ENCODE data around the gene PPP1R18. TPM values are rescaled to one million over a fixed set of nuclear protein-coding genes. Genes with fewer than 3 reads are reported as not detected.
"Not testable (repeated sequence)": the region's sequence is repeated elsewhere in the genome, so short reads cannot be mapped to it uniquely, and the experiment has no call there.

Gene PPP1R18
- total RNA-seq, 1 donor from 2014 or later, result 20.9 TPM

GRCh38 chr6:30666300-30666699 lies 20.1 kb downstream of the PPP1R18 start:
- not testable (repeated sequence) for DNase-seq (ENCODE audit: low spot score)

GRCh38 chr6:30664994-30665767 lies 21.3 kb downstream of the PPP1R18 start:
- DNase-seq (ENCODE audit: low spot score), result no peak

GRCh38 chr6:30657922-30658321 lies 28.5 kb downstream of the PPP1R18 start:
- not testable (repeated sequence) for DNase-seq (ENCODE audit: low spot score)

GRCh38 chr6:30657454-30657853 lies 29.0 kb downstream of the PPP1R18 start:
- no peak for DNase-seq (ENCODE audit: low spot score)

- no peak for DNase-seq (ENCODE audit: low spot score)
Measured at GRCh38 chr6:30656513-30656912, 29.9 kb downstream of the PPP1R18 start.

GRCh38 chr6:30655743-30656094 lies 30.7 kb downstream of the PPP1R18 start:
- no peak for DNase-seq (ENCODE audit: low spot score)

- DNase-seq (ENCODE audit: low spot score), result no peak
Measured at GRCh38 chr6:30654798-30655742, 31.4 kb downstream of the PPP1R18 start.

- no peak for DNase-seq (ENCODE audit: low spot score)
Measured at GRCh38 chr6:30651143-30651542, 35.3 kb downstream of the PPP1R18 start.

- peak; percentile 67 for DNase-seq (ENCODE audit: low spot score)
Measured at GRCh38 chr6:30647242-30648116, 39.0 kb downstream of the PPP1R18 start.

- peak; percentile 97 for DNase-seq (ENCODE audit: low spot score)
Measured at GRCh38 chr6:30646450-30647241, 39.8 kb downstream of the PPP1R18 start, which contains the start of gene C6orf136. C6orf136 (plus strand) TSS chr6:30647133; CDS start chr6:30647232, 99 bp downstream.

GRCh38 chr6:30645989-30646388 lies 40.5 kb downstream of the PPP1R18 start:
- no peak for DNase-seq (ENCODE audit: low spot score)

- no peak for DNase-seq (ENCODE audit: low spot score)
Measured at GRCh38 chr6:30644769-30645168, 41.7 kb downstream of the PPP1R18 start.

GRCh38 chr6:30643656-30644055 lies 42.8 kb downstream of the PPP1R18 start:
- no peak for DNase-seq (ENCODE audit: low spot score)

GRCh38 chr6:30641048-30641447 lies 45.4 kb downstream of the PPP1R18 start:
- DNase-seq (ENCODE audit: low spot score), result no peak

GRCh38 chr6:30640481-30640880 lies 46.0 kb downstream of the PPP1R18 start:
- DNase-seq (ENCODE audit: low spot score), result no peak

- no peak for DNase-seq (ENCODE audit: low spot score)
Measured at GRCh38 chr6:30635834-30636233, 50.6 kb downstream of the PPP1R18 start.

- peak; percentile 90 for DNase-seq (ENCODE audit: low spot score)
Measured at GRCh38 chr6:30626484-30627366, 59.7 kb downstream of the PPP1R18 start, which contains the start of gene ATAT1. ATAT1 (plus strand) TSS chr6:30626874.
